ENCODE data around the gene TRAPPC3. TPM values are rescaled to one million over a fixed set of nuclear protein-coding genes. Genes with fewer than 3 reads are reported as not detected.
"Not testable (repeated sequence)": the region's sequence is repeated elsewhere in the genome, so short reads cannot be mapped to it uniquely, and the experiment has no call there.

The TRAPPC3 gene
- polyA plus RNA-seq (2013) = 62.9 and 66.9 TPM in 2 replicates

GRCh38 chr1:36149237-36149972 lies at the start of gene TRAPPC3:
Gene TRAPPC3 (minus strand): TSS chr1:36149486. CDS start chr1:36149378, 108 bp downstream.
- peak within 1 kb of the TSS; percentile 31 for H2BK12ac ChIP-seq (ENCODE audit: low read length)
- peak within 1 kb of the TSS; percentile 95 for H3K27ac ChIP-seq (ENCODE audit: low read depth, low read length)
- peak within 1 kb of the TSS; percentile 88 for H3K4me3 ChIP-seq (ENCODE audit: low read depth, low read length)
- peaks cover 18% of the 10 kb centered on the region for H3K79me1 ChIP-seq (ENCODE audit: low read length)
- no peaks in the 10 kb centered on the region for H3K27me3 ChIP-seq (ENCODE audit: insufficient read depth, low read length)
- peak within 1 kb of the TSS; percentile 93 for H3K14ac ChIP-seq (ENCODE audit: low read length)
- H4K91ac ChIP-seq (ENCODE audit: low read depth, low read length) = peak within 1 kb of the TSS; percentile 94
- no peak within 1 kb of the TSS for H3K23ac ChIP-seq (ENCODE audit: low read length)
- peak within 1 kb of the TSS; percentile 75 for H3K18ac ChIP-seq (ENCODE audit: low read length)
- H3K4me1 ChIP-seq (ENCODE audit: control insufficient read depth in 1 of 2, insufficient read depth in 2 of 2, low read length in 2 of 2) = peaks cover 18 to 21% of the 10 kb centered on the region in 2 experiments
- peak; percentile 100 for DNase-seq
- H2AFZ ChIP-seq (ENCODE audit: insufficient read depth, low read length, poor library complexity) = peak within 1 kb of the TSS; percentile 72
- H3K4me2 ChIP-seq (ENCODE audit: low read length) = peak within 1 kb of the TSS; percentile 67
- H3K9ac ChIP-seq (ENCODE audit: low read length) = peak within 1 kb of the TSS; percentile 68
- no CpG with 5 or more reads among the region's 62 CpGs for WGBS (ENCODE audit: extremely low coverage, insufficient coverage, insufficient read length)
- H2AK5ac ChIP-seq (ENCODE audit: low read length) = peak within 1 kb of the TSS; percentile 75
- no peaks in the 10 kb centered on the region for H3K9me3 ChIP-seq (ENCODE audit: insufficient read depth, low read depth, low read length)
- H4K12ac ChIP-seq (ENCODE audit: low read depth, low read length) = peak within 1 kb of the TSS; percentile 87
- peaks cover 8% of the 10 kb centered on the region for H3K79me2 ChIP-seq (ENCODE audit: control insufficient read depth, insufficient read depth, low read length, poor library complexity)
- peak within 1 kb of the TSS; percentile 91 for H4K8ac ChIP-seq (ENCODE audit: low read depth, low read length)
- peak within 1 kb of the TSS; percentile 78 for H2BK120ac ChIP-seq (ENCODE audit: insufficient read depth, low read length, poor library complexity)
- H3K36me3 ChIP-seq (ENCODE audit: control insufficient read depth in 1 of 2, insufficient read depth in 2 of 2, low read length in 2 of 2) = peaks cover 0 to 2% of the 10 kb centered on the region in 2 experiments
- H3K4ac ChIP-seq (ENCODE audit: low read depth, low read length) = peak within 1 kb of the TSS; percentile 35
- H2BK5ac ChIP-seq (ENCODE audit: low read depth, low read length, poor library complexity) = peak within 1 kb of the TSS; percentile 94

- DNase-seq = no peak
- Histone ChIP-seq H3K36me3 (ENCODE audit: control insufficient read depth in 1 of 2, insufficient read depth in 2 of 2, low read length in 2 of 2) (peaks cover 0 to 2% of the 10 kb centered on the region in 2 experiments), H3K27me3 (ENCODE audit: insufficient read depth, low read length) (no peaks in the 10 kb centered on the region), H4K8ac (ENCODE audit: low read depth, low read length) (no peak overlapping the region), H3K79me1 (ENCODE audit: low read length) (no peaks in the 10 kb centered on the region), H2AFZ (ENCODE audit: insufficient read depth, low read length, poor library complexity) (no peak overlapping the region), H3K9ac (ENCODE audit: low read length) (no peak overlapping the region), H3K4me1 (ENCODE audit: control insufficient read depth in 1 of 2, insufficient read depth in 2 of 2, low read length in 2 of 2) (no peaks in the 10 kb centered on the region), H2AK5ac (ENCODE audit: low read length) (no peak overlapping the region), H3K14ac (ENCODE audit: low read length) (no peak overlapping the region), H2BK5ac (ENCODE audit: low read depth, low read length, poor library complexity) (no peak overlapping the region), H4K91ac (ENCODE audit: low read depth, low read length) (no peak overlapping the region), H3K79me2 (ENCODE audit: control insufficient read depth, insufficient read depth, low read length, poor library complexity) (no peaks in the 10 kb centered on the region), H3K9me3 (ENCODE audit: insufficient read depth, low read depth, low read length) (no peaks in the 10 kb centered on the region), H2BK12ac (ENCODE audit: low read length) (no peak overlapping the region), H3K27ac (ENCODE audit: low read depth, low read length) (no peak overlapping the region), H3K4me2 (ENCODE audit: low read length) (no peak overlapping the region), H2BK120ac (ENCODE audit: insufficient read depth, low read length, poor library complexity) (no peak overlapping the region), H3K18ac (ENCODE audit: low read length) (no peak overlapping the region), H3K4ac (ENCODE audit: low read depth, low read length) (no peak overlapping the region), H4K12ac (ENCODE audit: low read depth, low read length) (no peak overlapping the region), H3K4me3 (ENCODE audit: low read depth, low read length) (no peak overlapping the region), H3K23ac (ENCODE audit: low read length) (no peak overlapping the region)
- WGBS (ENCODE audit: extremely low coverage, insufficient coverage, insufficient read length) = no CpG with 5 or more reads among the region's 5 CpGs
Observed at GRCh38 chr1:36198641-36199040, 49.4 kb upstream of the TRAPPC3 start.

GRCh38 chr1:36196805-36197204 lies 47.5 kb upstream of the TRAPPC3 start:
- not testable (repeated sequence) for H2BK120ac ChIP-seq (ENCODE audit: insufficient read depth, low read length, poor library complexity); H3K9me3 ChIP-seq (ENCODE audit: insufficient read depth, low read depth, low read length); H3K14ac ChIP-seq (ENCODE audit: low read length); H2AK5ac ChIP-seq (ENCODE audit: low read length); DNase-seq; H3K4me1 ChIP-seq (ENCODE audit: control insufficient read depth in 1 of 2, insufficient read depth in 2 of 2, low read length in 2 of 2); H4K8ac ChIP-seq (ENCODE audit: low read depth, low read length); H3K27ac ChIP-seq (ENCODE audit: low read depth, low read length); H3K23ac ChIP-seq (ENCODE audit: low read length); H2BK5ac ChIP-seq (ENCODE audit: low read depth, low read length, poor library complexity); H3K36me3 ChIP-seq (ENCODE audit: control insufficient read depth in 1 of 2, insufficient read depth in 2 of 2, low read length in 2 of 2); H4K91ac ChIP-seq (ENCODE audit: low read depth, low read length); H3K18ac ChIP-seq (ENCODE audit: low read length); H3K79me2 ChIP-seq (ENCODE audit: control insufficient read depth, insufficient read depth, low read length, poor library complexity); H3K27me3 ChIP-seq (ENCODE audit: insufficient read depth, low read length); H3K9ac ChIP-seq (ENCODE audit: low read length); H4K12ac ChIP-seq (ENCODE audit: low read depth, low read length); H3K4me3 ChIP-seq (ENCODE audit: low read depth, low read length); H2AFZ ChIP-seq (ENCODE audit: insufficient read depth, low read length, poor library complexity); H3K4me2 ChIP-seq (ENCODE audit: low read length); H3K79me1 ChIP-seq (ENCODE audit: low read length); H3K4ac ChIP-seq (ENCODE audit: low read depth, low read length); H2BK12ac ChIP-seq (ENCODE audit: low read length)
- WGBS (ENCODE audit: extremely low coverage, insufficient coverage, insufficient read length) = no CpG with 5 or more reads among the region's 12 CpGs

DNA sequence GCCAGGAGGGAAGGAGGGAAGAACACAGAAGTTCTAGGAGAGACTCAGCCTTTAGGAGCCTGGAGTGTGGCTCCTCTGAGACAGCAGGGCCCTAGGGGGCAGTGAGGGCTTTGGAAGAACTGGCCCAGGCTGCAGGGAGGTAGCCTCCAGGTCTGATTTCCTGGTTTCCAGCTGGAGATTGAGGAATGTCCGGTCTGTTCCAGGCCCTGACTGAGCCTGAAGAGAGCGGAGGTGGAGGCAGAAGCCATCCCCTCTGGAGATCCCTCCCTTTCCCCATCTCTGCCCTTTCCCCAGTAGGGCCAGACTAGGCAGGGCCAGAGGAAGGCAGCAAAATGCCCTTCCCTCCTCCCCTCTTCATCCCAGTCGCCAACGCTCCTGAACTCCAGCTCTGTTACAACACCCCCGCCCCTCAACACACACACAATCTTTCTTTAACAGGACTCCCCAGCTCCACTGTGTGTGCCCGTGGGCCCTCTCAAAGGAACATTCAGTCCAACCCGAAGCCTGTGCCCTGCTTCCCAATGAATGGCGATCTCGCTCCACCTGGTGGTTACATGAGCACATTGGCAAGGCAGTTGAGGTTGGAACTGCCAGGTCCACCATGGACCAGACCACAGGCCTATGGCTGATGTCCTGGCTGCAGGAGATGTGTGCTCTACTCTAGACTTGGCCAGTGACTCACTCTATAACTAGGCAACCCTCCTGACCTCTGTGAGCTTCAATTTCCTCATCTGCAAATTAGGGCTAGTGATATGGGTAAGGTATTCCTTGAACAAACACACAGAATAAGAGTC lies 38.7 kb upstream of the TRAPPC3 start:
- Histone ChIP-seq H3K27me3 (ENCODE audit: insufficient read depth, low read length) (no peaks in the 10 kb centered on the region), H2AFZ (ENCODE audit: insufficient read depth, low read length, poor library complexity) (peak overlapping the region; percentile 53)
- no CpG with 5 or more reads among the region's 9 CpGs for WGBS (ENCODE audit: extremely low coverage, insufficient coverage, insufficient read length)

More for the DNA sequence above, 38.7 kb upstream of the TRAPPC3 start:
- Histone ChIP-seq H3K36me3 (ENCODE audit: control insufficient read depth in 1 of 2, insufficient read depth in 2 of 2, low read length in 2 of 2) (no peaks in the 10 kb centered on the region), H3K4ac (ENCODE audit: low read depth, low read length) (peak overlapping the region; percentile 11), H2BK5ac (ENCODE audit: low read depth, low read length, poor library complexity) (peak overlapping the region; percentile 58), H3K14ac (ENCODE audit: low read length) (peak overlapping the region; percentile 57), H3K79me1 (ENCODE audit: low read length) (peaks cover 4% of the 10 kb centered on the region), H2BK120ac (ENCODE audit: insufficient read depth, low read length, poor library complexity) (no peak overlapping the region), H3K79me2 (ENCODE audit: control insufficient read depth, insufficient read depth, low read length, poor library complexity) (no peaks in the 10 kb centered on the region), H3K4me3 (ENCODE audit: low read depth, low read length) (no peak overlapping the region), H4K12ac (ENCODE audit: low read depth, low read length) (peak overlapping the region; percentile 74), H3K23ac (ENCODE audit: low read length) (no peak overlapping the region), H3K27ac (ENCODE audit: low read depth, low read length) (peak overlapping the region; percentile 63), H2AK5ac (ENCODE audit: low read length) (no peak overlapping the region), H3K9ac (ENCODE audit: low read length) (no peak overlapping the region), H3K18ac (ENCODE audit: low read length) (peak overlapping the region; percentile 56), H3K4me1 (ENCODE audit: control insufficient read depth in 1 of 2, insufficient read depth in 2 of 2, low read length in 2 of 2) (peaks cover 2 to 4% of the 10 kb centered on the region in 2 experiments), H3K4me2 (ENCODE audit: low read length) (peak overlapping the region; percentile 31), H4K91ac (ENCODE audit: low read depth, low read length) (peak overlapping the region; percentile 71), H4K8ac (ENCODE audit: low read depth, low read length) (peak overlapping the region; percentile 81), H3K9me3 (ENCODE audit: insufficient read depth, low read depth, low read length) (no peaks in the 10 kb centered on the region), H2BK12ac (ENCODE audit: low read length) (peak overlapping the region; percentile 47)
- DNase-seq = peak; percentile 87 to 93
